Epithelial cell of esophagus (primary cell): Measurements from ENCODE around the gene LANCL3.

ENCODE experiments used
- DNase-seq: peaks from one replicate; pipeline ENCODE4 v3.0.0; 2010; ENCODE audit warnings: low read depth
- H3K4me3 ChIP-seq: 2 replicates; pipeline ENCODE4 v1.5.1; 2011; ENCODE audit warnings: mild to moderate bottlenecking, low read length, control low read depth
- TF ChIP-seq, protein P1 (sequence below): IDR thresholded peaks from 2 replicates; pipeline ENCODE4 v1.5.1; 2011; ENCODE audit warnings: low read depth, mild to moderate bottlenecking, low read length, control low read depth, inconsistent platforms; ENCODE audit not compliant: insufficient read depth; ENCODE audit errors: missing control alignments

Gene LANCL3

DNA sequence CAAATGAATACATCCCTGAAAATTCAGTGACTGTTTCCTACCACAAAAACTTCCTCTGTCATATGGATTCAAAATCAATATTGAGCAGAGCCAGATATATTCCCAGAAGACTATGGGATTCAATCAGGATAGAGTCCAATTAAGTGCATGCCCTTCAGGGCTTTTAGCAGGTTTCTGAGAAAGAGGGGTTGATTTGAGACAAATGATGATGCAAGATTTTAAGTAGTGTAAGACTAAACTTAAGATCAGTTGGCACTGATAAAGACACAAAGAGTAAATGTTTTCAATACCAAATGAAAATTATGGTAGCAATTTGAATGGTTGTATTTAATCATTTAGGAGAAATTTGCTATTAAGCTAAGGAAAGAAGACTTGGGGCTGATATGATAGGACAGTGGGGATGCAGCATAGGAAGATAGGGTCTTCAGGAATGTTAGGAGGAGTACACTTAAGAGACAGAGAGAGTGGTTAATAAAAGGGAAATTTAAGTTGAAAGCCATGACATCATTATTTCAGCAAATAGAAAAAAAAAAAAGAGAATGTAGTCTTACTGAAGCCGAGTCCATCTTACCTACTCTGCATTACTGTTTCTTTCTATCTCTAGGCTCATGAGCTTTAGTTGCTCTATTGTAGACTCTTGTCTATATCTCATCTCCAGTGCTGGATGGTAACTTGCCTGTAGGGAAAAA lies 82.1 kb downstream of the LANCL3 start:
- H3K4me3 ChIP-seq = no peak overlapping the region
- DNase-seq = no peak
- TF ChIP-seq, protein P1, sequence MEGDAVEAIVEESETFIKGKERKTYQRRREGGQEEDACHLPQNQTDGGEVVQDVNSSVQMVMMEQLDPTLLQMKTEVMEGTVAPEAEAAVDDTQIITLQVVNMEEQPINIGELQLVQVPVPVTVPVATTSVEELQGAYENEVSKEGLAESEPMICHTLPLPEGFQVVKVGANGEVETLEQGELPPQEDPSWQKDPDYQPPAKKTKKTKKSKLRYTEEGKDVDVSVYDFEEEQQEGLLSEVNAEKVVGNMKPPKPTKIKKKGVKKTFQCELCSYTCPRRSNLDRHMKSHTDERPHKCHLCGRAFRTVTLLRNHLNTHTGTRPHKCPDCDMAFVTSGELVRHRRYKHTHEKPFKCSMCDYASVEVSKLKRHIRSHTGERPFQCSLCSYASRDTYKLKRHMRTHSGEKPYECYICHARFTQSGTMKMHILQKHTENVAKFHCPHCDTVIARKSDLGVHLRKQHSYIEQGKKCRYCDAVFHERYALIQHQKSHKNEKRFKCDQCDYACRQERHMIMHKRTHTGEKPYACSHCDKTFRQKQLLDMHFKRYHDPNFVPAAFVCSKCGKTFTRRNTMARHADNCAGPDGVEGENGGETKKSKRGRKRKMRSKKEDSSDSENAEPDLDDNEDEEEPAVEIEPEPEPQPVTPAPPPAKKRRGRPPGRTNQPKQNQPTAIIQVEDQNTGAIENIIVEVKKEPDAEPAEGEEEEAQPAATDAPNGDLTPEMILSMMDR = no peak

DNA sequence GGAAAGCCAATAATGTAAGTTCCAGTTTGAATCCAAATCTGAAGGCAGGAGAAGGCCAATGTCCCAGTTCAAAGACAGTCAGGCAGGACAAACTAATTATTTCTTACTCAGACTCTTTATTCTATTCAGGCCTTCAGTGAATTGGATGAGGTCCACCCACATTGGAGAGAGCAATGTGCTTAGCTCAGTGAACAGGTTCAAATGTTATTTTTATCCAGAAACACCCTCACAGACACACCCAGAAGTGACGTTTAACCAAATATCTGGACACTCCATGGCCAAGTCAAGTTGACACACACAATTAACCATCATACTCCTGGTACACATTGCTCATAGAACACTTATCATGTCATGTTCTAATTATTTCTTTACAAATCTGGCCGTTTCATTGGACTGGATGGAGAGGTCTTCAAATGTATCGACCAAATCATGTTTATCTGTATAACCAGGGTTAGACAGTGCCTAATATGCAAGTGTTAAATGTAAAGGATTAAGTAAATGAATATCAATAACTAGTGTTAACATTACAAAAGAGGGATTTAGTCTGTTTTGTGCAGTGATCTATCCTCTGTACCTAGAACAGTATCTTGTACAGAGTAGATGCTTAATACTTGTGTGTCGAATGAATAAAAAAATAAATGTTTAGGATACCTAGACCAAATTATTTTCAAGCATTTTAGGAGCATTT lies 87.0 kb downstream of the LANCL3 start:
- no peak for DNase-seq
- H3K4me3 ChIP-seq = no peak overlapping the region
- TF ChIP-seq, protein P1 = no peak

DNA sequence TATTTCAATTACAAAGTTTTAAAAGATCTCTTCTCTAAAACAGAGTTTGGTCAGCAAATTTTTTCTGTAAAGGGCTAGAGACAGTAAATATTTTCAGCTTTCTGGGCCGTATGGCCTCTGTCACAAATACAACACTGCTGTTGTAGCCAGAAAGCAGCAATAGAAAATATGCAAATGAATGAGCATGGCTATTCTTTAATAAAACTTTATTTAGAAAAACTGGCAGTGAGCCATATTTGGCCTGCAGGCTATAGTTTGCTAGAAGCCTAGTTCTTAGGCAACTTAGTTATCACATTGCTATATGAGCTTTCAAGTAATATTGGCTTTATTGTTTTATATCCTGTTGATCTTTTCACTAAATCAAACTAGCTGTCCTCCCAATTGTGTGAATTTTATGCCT lies 87.6 kb downstream of the LANCL3 start:
- H3K4me3 ChIP-seq = no peak overlapping the region
- TF ChIP-seq, protein P1 = no peak
- DNase-seq = no peak

DNA sequence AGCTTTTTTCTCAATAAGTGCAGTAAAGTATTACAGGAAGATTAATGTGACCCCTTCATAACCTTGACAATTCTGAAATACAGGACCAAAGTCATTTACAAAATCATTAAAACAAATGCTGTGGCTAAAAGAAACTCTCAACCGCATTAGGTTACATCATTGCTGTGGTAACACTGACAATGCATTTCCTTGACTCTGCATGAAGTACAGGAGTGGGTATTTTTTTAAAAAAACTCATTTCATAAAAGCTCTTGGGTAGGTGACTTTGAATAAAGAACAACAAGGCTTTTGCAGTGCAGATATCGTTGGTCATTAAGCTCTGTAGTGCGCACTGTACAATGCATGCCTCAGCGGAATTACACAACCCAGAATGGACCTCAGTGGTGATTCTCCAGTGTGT lies 90.7 kb downstream of the LANCL3 start:
- no peak overlapping the region for H3K4me3 ChIP-seq
- TF ChIP-seq, protein P1 = no peak
- DNase-seq = no peak

DNA sequence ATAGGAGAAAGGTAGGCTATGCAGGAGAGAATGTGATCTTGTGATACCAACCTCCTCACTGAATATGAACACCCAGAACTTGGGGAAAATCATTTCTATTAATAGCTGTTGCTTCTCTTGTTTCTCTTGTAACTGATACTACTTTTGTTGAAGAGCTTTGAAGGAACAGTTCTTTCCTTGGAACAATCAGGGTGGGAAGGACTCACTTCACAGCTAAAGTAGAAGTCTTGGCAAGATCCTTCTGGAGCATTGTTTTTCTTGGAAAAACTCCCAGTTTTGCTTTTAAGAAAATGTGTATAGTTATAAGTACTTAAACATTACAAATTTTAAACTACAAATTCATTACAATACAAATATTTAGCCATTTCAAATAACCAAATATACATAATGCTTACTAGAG lies 95.1 kb downstream of the LANCL3 start:
- no peak overlapping the region for H3K4me3 ChIP-seq
- no peak for DNase-seq
- TF ChIP-seq, protein P1 = no peak

DNA sequence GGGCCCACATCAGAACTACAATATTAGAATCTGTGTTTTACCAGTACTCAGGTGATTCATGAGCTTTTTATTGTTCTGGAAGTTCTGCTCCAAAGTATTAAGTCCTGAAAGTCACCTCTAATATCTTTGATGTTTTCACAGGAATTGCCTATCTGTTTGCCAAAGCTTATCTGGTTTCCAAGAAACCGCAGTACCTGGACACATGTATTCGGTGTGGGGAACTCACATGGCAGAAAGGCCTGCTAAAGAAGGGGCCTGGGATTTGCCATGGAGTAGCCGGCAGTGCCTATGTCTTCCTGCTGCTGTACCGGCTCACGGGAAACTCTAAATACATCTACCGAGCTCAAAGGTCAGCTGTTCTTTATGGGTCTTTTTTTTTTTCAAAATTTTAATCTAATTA lies 95.7 kb downstream of the LANCL3 start:
- DNase-seq = no peak
- H3K4me3 ChIP-seq = no peak overlapping the region
- TF ChIP-seq, protein P1 = no peak
